ENCODE data around the gene RASGEF1B.

GRCh38 chr4:81428002-81428401 lies 43.7 kb downstream of the RASGEF1B start:
- TF ChIP-seq POLR2AphosphoS5 (IDR thresholded peaks at IDR 0.05) (no peak), CTCF (IDR thresholded peaks at IDR 0.05) (no peak), POLR2A (IDR thresholded peaks at IDR 0.05) (no peak)
